Stimulated activated CD4-positive, alpha-beta T cell treated with anti-CD3 and anti-CD28 coated beads, Interleukin-4, amount 100 ng/mL, for 48 hours (primary cell): ENCODE results near the gene G3BP2.
A peak's percentile ranks its signal among the peaks of the same experiment; 100 is the strongest.
"Not testable (repeated sequence)": the region's sequence is repeated elsewhere in the genome, so short reads cannot be mapped to it uniquely, and the experiment has no call there.

Experiments used
- DNase-seq, 2 donors: peaks; one replicate each; pipeline ENCODE4 v3.0.0-alpha.2; 2020; ENCODE audit warnings: low read depth in 2 of 2

Gene G3BP2

GRCh38 chr4:75673027-75673958 lies at the start of gene G3BP2:
Gene G3BP2, minus strand, starts transcription at chr4:75673411. Its CDS starts 11,386 bp downstream, at chr4:75662025.
- DNase-seq: peak; percentile 91 to 98

GRCh38 chr4:75722417-75722816 lies 49.2 kb upstream of the G3BP2 start:
- no peak for DNase-seq

GRCh38 chr4:75718529-75718928 lies 45.3 kb upstream of the G3BP2 start:
- no peak for DNase-seq

DNA sequence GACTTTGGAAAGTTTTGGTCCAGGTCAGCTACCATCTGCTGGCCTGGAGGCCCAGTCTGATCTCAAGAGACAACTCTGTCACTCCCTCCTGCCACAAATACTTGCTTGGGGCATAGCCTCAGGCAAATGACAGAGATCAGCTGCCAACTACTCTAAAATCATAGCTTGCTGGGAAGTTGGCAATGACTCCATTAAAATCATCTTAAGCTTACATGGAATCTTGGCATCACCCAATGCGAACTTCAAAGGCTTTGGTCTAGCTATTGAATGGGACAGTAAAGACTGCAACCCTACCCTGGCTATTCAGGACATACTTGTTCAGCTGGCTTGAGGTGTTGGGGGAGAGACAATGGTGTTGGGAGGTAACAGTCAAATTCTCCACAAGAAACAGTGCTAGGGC lies 44.2 kb upstream of the G3BP2 start:
- DNase-seq: no peak

DNA sequence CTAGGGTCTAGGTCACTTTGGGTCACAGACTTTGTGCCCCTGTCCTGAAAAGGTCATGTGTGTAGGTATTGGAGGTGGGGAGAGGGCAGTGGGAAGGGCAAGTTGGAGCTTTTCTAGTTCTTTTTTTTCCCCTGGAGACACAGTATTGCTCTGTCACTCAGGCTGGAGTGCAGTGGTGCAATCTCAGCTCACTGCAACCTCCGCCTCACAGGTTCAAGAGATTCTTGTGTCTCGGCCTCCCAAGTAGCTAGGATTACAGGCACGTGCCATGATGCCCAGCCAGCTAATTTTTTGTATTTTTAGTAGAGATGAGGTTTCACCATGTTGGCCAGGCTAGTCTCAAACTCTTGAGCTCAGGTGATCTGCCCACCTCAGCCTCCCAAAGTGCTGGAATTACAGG lies 42.8 kb upstream of the G3BP2 start:
- not testable (repeated sequence) for DNase-seq

GRCh38 chr4:75715105-75715799 lies 42.0 kb upstream of the G3BP2 start:
- DNase-seq: no peak

DNA sequence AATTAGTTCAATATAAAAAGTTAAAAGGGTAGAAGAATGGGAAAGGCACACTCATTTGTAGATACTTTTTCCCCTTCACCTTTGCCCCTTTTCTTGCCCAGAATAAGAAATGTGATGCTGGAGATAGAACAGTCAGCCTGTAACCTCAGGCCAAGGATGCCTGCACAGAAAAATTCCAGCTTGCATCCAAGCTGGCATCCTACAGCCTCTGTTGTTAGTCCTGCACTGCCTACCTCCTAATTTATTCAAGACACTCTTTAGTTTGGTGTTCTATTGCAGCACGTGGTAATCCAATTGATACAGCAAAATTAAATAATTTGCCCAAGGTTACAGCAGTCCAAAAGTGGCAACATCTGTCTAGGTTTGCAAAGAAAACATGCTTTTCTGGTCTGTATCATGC lies 41.5 kb upstream of the G3BP2 start:
- no peak for DNase-seq

DNA sequence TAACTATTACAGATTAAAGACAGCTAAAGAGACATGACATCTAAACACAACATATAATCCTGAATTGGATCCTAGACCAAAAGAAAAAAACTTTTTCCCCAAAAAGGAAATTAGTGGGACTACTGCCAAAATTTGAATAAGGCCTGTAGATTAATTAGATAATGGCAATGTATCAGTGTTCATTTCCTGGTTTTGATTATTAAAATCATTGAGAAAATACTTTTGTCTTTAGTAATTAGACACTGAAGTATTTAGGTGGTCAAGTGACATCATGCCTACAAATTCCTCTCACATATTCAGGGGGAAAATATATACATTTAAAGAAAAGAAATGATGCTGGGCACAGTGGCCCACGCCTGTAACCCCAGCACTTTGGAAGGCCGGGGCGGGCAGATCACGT lies 40.8 kb upstream of the G3BP2 start:
- no peak for DNase-seq

DNA sequence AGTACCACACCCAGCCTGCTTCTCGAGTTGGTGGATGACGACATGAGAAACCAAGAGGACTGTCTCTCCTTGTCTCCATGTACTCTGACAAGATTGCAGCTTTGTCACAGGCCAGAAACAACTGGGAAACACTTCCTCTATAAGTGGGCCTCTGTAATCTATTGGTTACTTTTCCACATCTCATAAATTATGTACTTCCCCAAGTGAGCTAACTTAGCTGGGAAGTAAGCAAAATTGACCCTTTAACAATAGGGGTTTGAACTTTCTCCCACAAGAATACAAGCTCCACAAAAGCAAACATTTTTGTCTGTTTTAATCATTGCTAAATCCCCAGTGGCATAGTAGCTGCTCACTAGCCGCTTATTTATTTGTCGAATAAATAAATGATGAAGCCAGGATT lies 37.0 kb upstream of the G3BP2 start:
- no peak for DNase-seq

- no peak for DNase-seq
Observed at GRCh38 chr4:75708218-75708691, 35.0 kb upstream of the G3BP2 start.

- DNase-seq: no peak
Observed at GRCh38 chr4:75705198-75705977, 32.2 kb upstream of the G3BP2 start.

DNA sequence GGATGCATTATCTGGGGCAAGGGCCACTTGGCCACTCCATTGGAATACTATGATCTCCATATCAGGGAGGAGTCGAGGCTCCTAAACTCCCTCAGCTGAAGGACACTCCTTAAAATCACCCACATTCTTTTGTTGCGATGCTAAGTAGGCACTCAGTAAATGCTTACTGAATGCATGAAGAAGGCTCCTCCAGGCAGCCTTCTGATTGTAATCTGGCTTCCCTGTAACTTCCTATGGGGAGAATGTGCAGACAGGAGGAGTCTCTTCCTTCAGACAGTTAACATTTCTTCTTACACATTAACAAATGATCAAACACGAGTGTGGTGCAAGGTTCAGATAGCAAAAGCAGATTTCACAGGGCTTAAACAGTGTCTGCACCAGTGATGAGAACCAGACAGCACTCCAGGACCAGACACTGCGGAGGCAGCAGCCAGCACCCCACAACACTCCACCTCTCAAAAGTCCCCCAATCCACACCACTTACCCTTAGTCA lies 29.8 kb upstream of the G3BP2 start:
- no peak for DNase-seq

DNA sequence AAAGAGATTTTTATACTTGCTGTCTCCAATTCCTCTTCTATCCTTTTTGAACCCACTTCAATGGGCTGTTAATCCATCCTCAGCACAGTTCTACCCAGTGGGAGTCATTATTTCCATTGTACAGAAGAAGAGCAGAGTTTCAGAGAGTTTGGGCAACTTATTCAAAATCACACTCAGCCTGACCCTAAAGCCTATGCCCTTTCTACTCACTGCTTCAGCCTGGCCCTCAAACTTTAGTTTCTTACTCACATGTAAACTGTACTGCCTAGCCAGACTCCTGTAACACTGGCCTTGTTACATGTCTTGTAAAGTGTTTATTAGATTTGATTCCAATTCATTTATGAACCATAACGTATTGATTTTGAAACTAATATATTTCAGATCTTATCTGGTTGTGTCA lies 26.1 kb upstream of the G3BP2 start:
- no peak for DNase-seq

- no peak for DNase-seq
Observed at GRCh38 chr4:75698963-75699228, 25.7 kb upstream of the G3BP2 start.

- DNase-seq: no peak
Observed at GRCh38 chr4:75698162-75698962, 25.2 kb upstream of the G3BP2 start.

DNA sequence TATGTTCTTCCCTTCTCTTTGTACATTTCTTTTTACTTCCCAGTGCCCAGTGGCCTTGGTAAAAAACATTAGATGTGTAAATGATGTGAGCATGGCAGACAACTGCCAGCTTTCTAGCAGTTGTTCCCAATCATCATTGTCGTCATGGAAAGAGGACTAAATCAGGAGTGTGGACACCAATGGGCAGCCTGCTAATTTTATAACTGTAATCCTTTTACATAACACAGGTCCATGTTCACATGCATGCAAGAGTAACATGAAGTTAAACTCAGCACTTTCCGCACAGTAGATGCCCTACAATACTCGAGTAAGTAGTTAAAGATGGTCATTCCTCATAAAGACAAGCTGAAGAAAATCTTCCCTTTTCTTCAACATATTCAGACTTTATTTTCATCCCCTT lies 23.4 kb upstream of the G3BP2 start:
- DNase-seq: no peak

DNA sequence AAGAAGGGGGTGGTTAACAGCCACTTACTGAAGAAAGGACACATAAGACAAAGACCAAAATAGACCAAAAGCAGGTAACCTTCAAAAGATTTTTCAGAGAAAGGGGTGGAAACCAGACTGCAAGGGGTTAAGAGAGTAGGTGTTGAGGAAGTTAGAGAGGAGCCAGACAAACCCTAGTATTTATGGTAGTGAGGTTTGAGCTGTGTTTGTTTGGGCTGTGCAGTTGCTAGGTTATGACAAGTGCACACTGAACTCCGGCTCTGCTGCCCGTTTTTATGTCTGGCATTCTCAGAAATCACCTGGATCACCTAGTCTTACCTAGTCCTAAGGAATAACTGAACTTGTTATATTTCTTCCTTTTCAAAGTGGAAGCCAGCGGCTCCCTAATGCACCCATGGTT lies 22.9 kb upstream of the G3BP2 start:
- DNase-seq: no peak

DNA sequence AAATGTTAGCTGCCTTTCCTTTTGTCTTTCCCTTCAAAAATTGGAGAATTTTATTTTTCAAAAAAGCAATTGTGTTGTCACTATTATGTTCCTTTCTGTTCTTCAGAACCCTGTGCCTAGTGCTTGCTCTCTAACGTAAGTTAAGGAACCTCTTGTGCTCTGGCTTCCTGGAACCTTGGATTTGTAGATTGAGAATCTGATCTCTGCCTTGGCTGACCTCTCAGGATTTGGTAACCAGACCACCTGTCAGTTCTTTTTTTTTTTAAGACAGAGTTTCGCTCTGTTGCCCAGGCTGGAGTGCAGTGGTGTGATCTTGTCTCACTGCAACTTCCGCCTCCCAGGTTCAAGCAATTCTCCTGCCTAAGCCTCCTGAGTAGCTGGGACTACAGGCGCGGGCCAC lies 18.9 kb upstream of the G3BP2 start:
- not testable (repeated sequence) for DNase-seq

DNA sequence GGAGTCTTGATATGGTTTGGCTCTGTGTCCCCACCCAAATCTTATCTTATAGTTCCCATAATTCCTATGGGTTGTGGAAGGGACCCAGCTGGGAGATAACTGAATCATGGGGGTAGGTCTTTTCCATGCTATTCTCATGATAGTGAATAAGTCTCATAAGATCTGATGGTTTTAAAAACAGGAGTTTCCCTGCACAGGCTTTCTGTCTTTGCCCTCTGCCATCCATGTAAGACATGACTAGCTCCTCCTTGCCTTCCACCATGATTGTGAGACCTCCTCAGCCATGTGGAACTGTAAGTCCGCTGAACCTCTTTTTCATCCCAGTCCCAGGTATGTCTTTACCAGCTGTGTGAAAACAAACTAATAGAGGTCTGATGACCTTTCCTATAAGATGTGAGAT lies 13.9 kb upstream of the G3BP2 start:
- DNase-seq: not testable (repeated sequence)

GRCh38 chr4:75686346-75686745 lies 13.1 kb upstream of the G3BP2 start:
- no peak for DNase-seq

- no peak for DNase-seq
Observed at GRCh38 chr4:75685546-75686189, 12.5 kb upstream of the G3BP2 start.
